SK-N-SH (cell line): Measurements from ENCODE around the gene HAND2. TPM values are rescaled to one million over a fixed set of nuclear protein-coding genes. Genes with fewer than 3 reads are reported as not detected.
A peak's percentile ranks its signal among the peaks of the same experiment; 100 is the strongest.

Experiments
- CTCF ChIA-PET: fragments of 300-600, 350-600 bp; formaldehyde crosslinking; extraction: SDS; loops from one replicate; lab custom pipeline; 2021; lab: Yijun Ruan, JAX
- POLR2A ChIA-PET: fragments of 350-600 bp; sonication (Branson Sonifier 250); formaldehyde crosslinking; extraction: SDS; loops from one replicate; lab custom pipeline; 2020; ENCODE audit warnings: antibody characterized with exemption, inconsistent platforms; lab: Yijun Ruan, JAX
- DNase-seq: peaks from one replicate; pipeline ENCODE4 v3.0.0; 2012
- H2AFZ ChIP-seq: fragments of 200-600 bp; sonication (generic); 2 replicates; pipeline ENCODE4 v1.8.1; 2016; ENCODE audit warnings: antibody characterized with exemption, mild to moderate bottlenecking, low read depth
- H3F3A ChIP-seq: fragments of 200-600 bp; sonication (generic); replicated peaks from 2 replicates; pipeline ENCODE3; 2016; ENCODE audit warnings: antibody characterized with exemption, mild to moderate bottlenecking; ENCODE audit not compliant: insufficient read depth
- H3K27ac ChIP-seq, 2 experiments: fragments of 200-500 bp in 1 of 2; fragments of 200-600 bp in 1 of 2; sonication (Bioruptor generic) in 1 of 2; sonication (generic), shearing (Covaris generic) in 1 of 2; 2 replicates each; pipeline versions ENCODE4 v1.5.1 to v1.6.1; 2014 to 2016; ENCODE audit warnings: low read depth in 2 of 2, inconsistent platforms in 1 of 2, low read length in 1 of 2, mild to moderate bottlenecking in 1 of 2, mixed read lengths in 1 of 2
- H3K27me3 ChIP-seq: fragments of 200-600 bp; sonication (generic), shearing (Covaris generic); 2 replicates; pipeline ENCODE4 v1.6.1; 2016; ENCODE audit warnings: mixed run types; ENCODE audit not compliant: insufficient read depth
- H3K36me3 ChIP-seq, 2 experiments: fragments of 200-500 bp in 1 of 2; fragments of 200-600 bp in 1 of 2; sonication (Bioruptor generic) in 1 of 2; sonication (generic) in 1 of 2; replicated peaks in 1 of 2; 2 replicates each; pipeline versions ENCODE3 to v1.5.1; 2014 to 2016; ENCODE audit warnings: low read length in 1 of 2, mild to moderate bottlenecking in 1 of 2; ENCODE audit not compliant: insufficient read depth in 2 of 2, control insufficient read depth in 1 of 2
- H3K4me1 ChIP-seq, 2 experiments: fragments of 200-500 bp in 1 of 2; fragments of 200-600 bp in 1 of 2; sonication (Bioruptor generic) in 1 of 2; sonication (generic), shearing (Covaris generic) in 1 of 2; 2 replicates each; pipeline versions ENCODE4 v1.5.1 to v1.6.1; 2014 to 2016; ENCODE audit warnings: low read depth in 1 of 2, low read length in 1 of 2, mixed run types in 1 of 2; ENCODE audit not compliant: insufficient read depth in 2 of 2, control insufficient read depth in 1 of 2
- H3K4me2 ChIP-seq: fragments of 200-600 bp; sonication (generic), shearing (Covaris generic); 2 replicates; pipeline ENCODE4 v1.6.1; 2017; ENCODE audit warnings: mixed run types
- H3K4me3 ChIP-seq, 2 experiments: fragments of 200-500 bp in 1 of 2; fragments of 200-600 bp in 1 of 2; sonication (Bioruptor generic) in 1 of 2; sonication (generic), shearing (Covaris generic) in 1 of 2; 2 replicates each; pipeline versions ENCODE4 v1.5.1 to v1.8.1; 2014 to 2016; ENCODE audit warnings: low read depth in 2 of 2, inconsistent platforms in 1 of 2, low read length in 1 of 2, mild to moderate bottlenecking in 1 of 2, mixed read lengths in 1 of 2, moderate library complexity in 1 of 2
- H3K79me2 ChIP-seq: fragments of 200-600 bp; sonication (generic); 2 replicates; pipeline ENCODE4 v1.8.1; 2017; ENCODE audit warnings: mild to moderate bottlenecking; ENCODE audit not compliant: insufficient read depth
- H3K9ac ChIP-seq: fragments of 200-600 bp; sonication (generic); 2 replicates; pipeline ENCODE4 v1.6.1; 2017; ENCODE audit warnings: mixed run types
- H3K9me2 ChIP-seq: fragments of 200-600 bp; sonication (generic); 2 replicates; pipeline ENCODE4 v1.6.1; 2017; ENCODE audit warnings: mixed run types
- H3K9me3 ChIP-seq: fragments of 200-600 bp; sonication (generic); 2 replicates; pipeline ENCODE4 v1.6.1; 2017; ENCODE audit warnings: mixed run types, mild to moderate bottlenecking, moderate library complexity
- H4K20me1 ChIP-seq: fragments of 200-600 bp; sonication (generic); 2 replicates; pipeline ENCODE4 v1.6.1; 2017; ENCODE audit warnings: mild to moderate bottlenecking, mixed run types; ENCODE audit not compliant: insufficient read depth
- CHD2 ChIP-seq: fragments of 150-350 bp; IDR thresholded peaks from 2 replicates; pipeline ENCODE4 v1.6.1; 2018; ENCODE audit warnings: low read length; ENCODE audit not compliant: partially characterized antibody
- EP300 ChIP-seq, 2 experiments: IDR thresholded peaks; 2 replicates each; pipeline versions ENCODE4 v1.4.0 to v1.6.1; 2012; ENCODE audit warnings: borderline replicate concordance in 1 of 2, low read depth in 1 of 2, low read length in 1 of 2
- EZH2phosphoT487 ChIP-seq: fragments of 200-600 bp; sonication (generic); IDR thresholded peaks from 2 replicates; pipeline ENCODE4 v1.6.1; 2017; ENCODE audit warnings: low read depth, mixed run types, mild to moderate bottlenecking, antibody characterized with exemption, moderate library complexity, borderline replicate concordance
- FOSL2 ChIP-seq: IDR thresholded peaks from 2 replicates; pipeline ENCODE4 v1.4.0; 2012; ENCODE audit warnings: low read depth, mild to moderate bottlenecking, moderate library complexity, borderline replicate concordance
- FOXJ3 ChIP-seq: sonication (generic); formaldehyde crosslinking; IDR thresholded peaks from 2 replicates; pipeline ENCODE4 v1.5.1; 2020; ENCODE audit warnings: mild to moderate bottlenecking, missing genetic modification reagents
- FOXM1 ChIP-seq: IDR thresholded peaks from 2 replicates; pipeline ENCODE4 v1.4.0; 2012; ENCODE audit warnings: low read depth, mild to moderate bottlenecking
- MXI1 ChIP-seq: IDR thresholded peaks from 2 replicates; pipeline ENCODE4 v1.6.1; 2012; ENCODE audit warnings: mild to moderate bottlenecking, low read depth, low read length, improper control_type of control experiment
- POLR2AphosphoS5 ChIP-seq: IDR thresholded peaks from 2 replicates; pipeline ENCODE4 v1.6.1; 2012; ENCODE audit warnings: low read depth, low read length
- RFX5 ChIP-seq: IDR thresholded peaks from 2 replicates; pipeline ENCODE4 v1.6.1; 2012; ENCODE audit warnings: mild to moderate bottlenecking, improper control_type of control experiment, low read length
- SIN3A ChIP-seq: IDR thresholded peaks from 2 replicates; pipeline ENCODE4 v1.6.1; 2012; ENCODE audit warnings: low read depth, mild to moderate bottlenecking, low read length, moderate library complexity, borderline replicate concordance
- SMC3 ChIP-seq: IDR thresholded peaks from 2 replicates; pipeline ENCODE4 v1.6.1; 2012; ENCODE audit warnings: low read depth, low read length, improper control_type of control experiment
- TAF1 ChIP-seq: IDR thresholded peaks from 2 replicates; pipeline ENCODE4 v1.6.1; 2012; ENCODE audit warnings: low read depth, mild to moderate bottlenecking, low read length, moderate library complexity, borderline replicate concordance
- TCF12 ChIP-seq: IDR thresholded peaks from 2 replicates; pipeline ENCODE4 v1.4.0; 2012
- YY1 ChIP-seq: IDR thresholded peaks from 2 replicates; pipeline ENCODE4 v1.4.0; 2012; ENCODE audit warnings: low read depth, mild to moderate bottlenecking
- WGBS: methylation state at CpG from one replicate; pipeline ENCODE4 v1.1.6; 2017; ENCODE audit warnings: low lambda C conversion rate; 5-methylcytosine and 5-hydroxymethylcytosine counted together
- polyA plus RNA-seq, 3 experiments: library from polyadenylated mRNA; depleted of rRNA; stranded (reverse); fragments of >200 nt; gene quantifications; 2 replicates each; pipeline ENCODE4 v1.2.3, GENCODE V29; 2012
- TF ChIP-seq, protein P1 (sequence below): IDR thresholded peaks from 2 replicates; pipeline ENCODE4 v1.4.0; 2012; ENCODE audit warnings: low read depth
- TF ChIP-seq, protein P2 (sequence below): fragments of 200-600 bp; sonication (generic); IDR thresholded peaks from 2 replicates; pipeline ENCODE4 v1.6.1; 2017; ENCODE audit warnings: antibody characterized with exemption, mild to moderate bottlenecking, moderate library complexity
- TF ChIP-seq, protein P3 (sequence below): IDR thresholded peaks from 2 replicates; pipeline ENCODE4; 2012
- TF ChIP-seq, protein P4 (sequence below): IDR thresholded peaks from 2 replicates; pipeline ENCODE4 v1.6.1; 2012; ENCODE audit warnings: mild to moderate bottlenecking, low read depth, low read length, moderate library complexity
- TF ChIP-seq, protein P5 (sequence below): fragments of 150-350 bp; IDR thresholded peaks from 2 replicates; pipeline ENCODE4 v1.6.1; 2017; ENCODE audit warnings: antibody characterized with exemption, low read length, low read depth, borderline replicate concordance

Gene HAND2
- polyA plus RNA-seq, 1 of the 3 experiments (the other 2 are of a cell fraction), result 106 TPM

DNA sequence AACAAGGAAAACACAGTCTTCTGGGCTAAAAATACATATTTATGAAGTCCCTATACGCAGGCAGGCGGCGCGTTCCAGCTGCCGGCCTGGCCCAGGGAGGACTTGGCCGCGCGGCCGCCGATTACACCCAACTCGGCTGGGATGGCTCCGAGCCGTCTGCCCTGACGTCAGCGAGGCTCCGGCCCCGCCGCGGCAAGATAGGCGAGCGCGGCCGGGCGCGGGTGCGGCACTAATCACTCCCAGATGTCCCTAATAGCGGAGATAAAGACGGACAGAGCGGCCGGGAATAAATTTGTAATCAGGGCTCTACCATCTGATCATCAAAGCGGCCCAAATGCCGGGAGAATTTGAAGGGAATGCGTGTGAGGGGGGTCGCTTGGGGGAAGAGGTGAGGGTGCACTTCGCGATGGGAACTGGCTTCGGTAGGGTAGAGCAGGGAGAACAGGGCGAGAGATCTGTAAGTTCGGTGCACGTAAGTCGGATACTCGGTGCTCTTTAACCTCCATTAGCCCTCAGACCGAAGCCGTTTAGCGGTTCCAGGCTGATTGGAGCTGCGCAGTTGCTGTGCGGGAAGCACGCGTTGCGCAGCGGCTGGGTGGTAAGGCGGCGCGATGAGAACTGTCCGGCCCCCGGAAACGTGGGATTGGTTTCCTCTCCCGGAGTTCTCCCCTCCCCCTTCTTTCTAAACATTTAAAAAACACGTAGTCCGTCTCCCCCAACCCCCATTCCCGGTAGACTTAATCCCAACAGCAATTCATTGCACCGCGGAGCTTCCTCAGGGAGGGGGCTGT is 7.7 kb downstream of the HAND2 start (continued):
- TF ChIP-seq FOXM1, result no peak
- TF ChIP-seq, protein P1, sequence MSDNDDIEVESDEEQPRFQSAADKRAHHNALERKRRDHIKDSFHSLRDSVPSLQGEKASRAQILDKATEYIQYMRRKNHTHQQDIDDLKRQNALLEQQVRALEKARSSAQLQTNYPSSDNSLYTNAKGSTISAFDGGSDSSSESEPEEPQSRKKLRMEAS, result peak; percentile 83
- peak; percentile 1; the same call in 1 of the 2 replicates for TF ChIP-seq FOXJ3 (CRISPR knock-in tag)
- no peak for TF ChIP-seq EZH2phosphoT487
- TF ChIP-seq FOSL2, result no peak; the same call in 1 of the 2 replicates
- TF ChIP-seq TCF12, result peak; percentile 96
- TF ChIP-seq, protein P2, sequence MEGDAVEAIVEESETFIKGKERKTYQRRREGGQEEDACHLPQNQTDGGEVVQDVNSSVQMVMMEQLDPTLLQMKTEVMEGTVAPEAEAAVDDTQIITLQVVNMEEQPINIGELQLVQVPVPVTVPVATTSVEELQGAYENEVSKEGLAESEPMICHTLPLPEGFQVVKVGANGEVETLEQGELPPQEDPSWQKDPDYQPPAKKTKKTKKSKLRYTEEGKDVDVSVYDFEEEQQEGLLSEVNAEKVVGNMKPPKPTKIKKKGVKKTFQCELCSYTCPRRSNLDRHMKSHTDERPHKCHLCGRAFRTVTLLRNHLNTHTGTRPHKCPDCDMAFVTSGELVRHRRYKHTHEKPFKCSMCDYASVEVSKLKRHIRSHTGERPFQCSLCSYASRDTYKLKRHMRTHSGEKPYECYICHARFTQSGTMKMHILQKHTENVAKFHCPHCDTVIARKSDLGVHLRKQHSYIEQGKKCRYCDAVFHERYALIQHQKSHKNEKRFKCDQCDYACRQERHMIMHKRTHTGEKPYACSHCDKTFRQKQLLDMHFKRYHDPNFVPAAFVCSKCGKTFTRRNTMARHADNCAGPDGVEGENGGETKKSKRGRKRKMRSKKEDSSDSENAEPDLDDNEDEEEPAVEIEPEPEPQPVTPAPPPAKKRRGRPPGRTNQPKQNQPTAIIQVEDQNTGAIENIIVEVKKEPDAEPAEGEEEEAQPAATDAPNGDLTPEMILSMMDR, result peak; percentile 22
- TF ChIP-seq TAF1, result no peak; the same call in none of the 2 replicates
- TF ChIP-seq, protein P3, sequence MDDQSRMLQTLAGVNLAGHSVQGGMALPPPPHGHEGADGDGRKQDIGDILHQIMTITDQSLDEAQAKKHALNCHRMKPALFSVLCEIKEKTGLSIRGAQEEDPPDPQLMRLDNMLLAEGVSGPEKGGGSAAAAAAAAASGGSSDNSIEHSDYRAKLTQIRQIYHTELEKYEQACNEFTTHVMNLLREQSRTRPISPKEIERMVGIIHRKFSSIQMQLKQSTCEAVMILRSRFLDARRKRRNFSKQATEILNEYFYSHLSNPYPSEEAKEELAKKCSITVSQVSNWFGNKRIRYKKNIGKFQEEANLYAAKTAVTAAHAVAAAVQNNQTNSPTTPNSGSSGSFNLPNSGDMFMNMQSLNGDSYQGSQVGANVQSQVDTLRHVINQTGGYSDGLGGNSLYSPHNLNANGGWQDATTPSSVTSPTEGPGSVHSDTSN, result peak; percentile 22
- 0 out of 2 replicates have a peak, but pooled peaks have one; percentile 10 for TF ChIP-seq RFX5

DNA sequence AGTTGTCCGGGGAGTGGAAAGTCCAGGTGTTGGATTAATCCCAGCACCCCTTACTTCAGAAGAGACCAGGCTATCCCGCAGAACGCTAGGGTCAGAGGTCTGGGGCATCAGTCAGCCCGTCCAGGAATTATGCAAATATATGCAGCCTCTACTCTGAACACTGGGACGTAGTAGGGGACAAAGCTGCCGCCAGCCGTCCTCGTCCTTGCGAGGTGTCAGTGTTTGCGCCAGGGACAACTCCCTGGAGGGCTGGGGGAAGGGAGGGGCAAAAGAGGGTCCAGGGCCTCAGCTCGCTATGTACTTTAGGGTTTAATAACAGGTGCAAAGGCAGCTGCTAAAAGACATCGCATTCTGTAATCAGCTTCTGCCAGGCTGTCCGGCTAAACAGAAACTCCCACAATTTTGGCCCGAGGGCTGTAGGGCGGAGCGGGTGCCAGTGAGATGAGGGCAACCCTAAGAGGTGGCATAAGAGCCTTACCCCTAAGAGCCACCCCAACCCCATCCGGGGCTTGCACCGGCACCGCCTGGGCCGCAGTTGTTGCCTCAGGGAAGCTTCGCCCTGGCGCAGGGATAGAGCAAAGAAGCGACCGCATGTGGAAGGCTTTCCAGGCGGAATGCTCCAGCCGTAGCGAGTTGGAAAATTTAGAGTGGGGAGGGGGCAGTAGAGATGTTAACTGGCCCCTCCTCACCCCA is 8.4 kb downstream of the HAND2 start:
- 33% methylated on average over 24 of the region's 27 CpGs for WGBS
- peak; percentile 79 for TF ChIP-seq FOXJ3 (CRISPR knock-in tag)
- no peak for TF ChIP-seq YY1
- TF ChIP-seq SMC3, result 0 out of 2 replicates have a peak, but pooled peaks have one; percentile 4
- peak; percentile 48; the same call in 1 of the 2 replicates for TF ChIP-seq MXI1
- TF ChIP-seq, protein P4, sequence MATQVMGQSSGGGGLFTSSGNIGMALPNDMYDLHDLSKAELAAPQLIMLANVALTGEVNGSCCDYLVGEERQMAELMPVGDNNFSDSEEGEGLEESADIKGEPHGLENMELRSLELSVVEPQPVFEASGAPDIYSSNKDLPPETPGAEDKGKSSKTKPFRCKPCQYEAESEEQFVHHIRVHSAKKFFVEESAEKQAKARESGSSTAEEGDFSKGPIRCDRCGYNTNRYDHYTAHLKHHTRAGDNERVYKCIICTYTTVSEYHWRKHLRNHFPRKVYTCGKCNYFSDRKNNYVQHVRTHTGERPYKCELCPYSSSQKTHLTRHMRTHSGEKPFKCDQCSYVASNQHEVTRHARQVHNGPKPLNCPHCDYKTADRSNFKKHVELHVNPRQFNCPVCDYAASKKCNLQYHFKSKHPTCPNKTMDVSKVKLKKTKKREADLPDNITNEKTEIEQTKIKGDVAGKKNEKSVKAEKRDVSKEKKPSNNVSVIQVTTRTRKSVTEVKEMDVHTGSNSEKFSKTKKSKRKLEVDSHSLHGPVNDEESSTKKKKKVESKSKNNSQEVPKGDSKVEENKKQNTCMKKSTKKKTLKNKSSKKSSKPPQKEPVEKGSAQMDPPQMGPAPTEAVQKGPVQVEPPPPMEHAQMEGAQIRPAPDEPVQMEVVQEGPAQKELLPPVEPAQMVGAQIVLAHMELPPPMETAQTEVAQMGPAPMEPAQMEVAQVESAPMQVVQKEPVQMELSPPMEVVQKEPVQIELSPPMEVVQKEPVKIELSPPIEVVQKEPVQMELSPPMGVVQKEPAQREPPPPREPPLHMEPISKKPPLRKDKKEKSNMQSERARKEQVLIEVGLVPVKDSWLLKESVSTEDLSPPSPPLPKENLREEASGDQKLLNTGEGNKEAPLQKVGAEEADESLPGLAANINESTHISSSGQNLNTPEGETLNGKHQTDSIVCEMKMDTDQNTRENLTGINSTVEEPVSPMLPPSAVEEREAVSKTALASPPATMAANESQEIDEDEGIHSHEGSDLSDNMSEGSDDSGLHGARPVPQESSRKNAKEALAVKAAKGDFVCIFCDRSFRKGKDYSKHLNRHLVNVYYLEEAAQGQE, result no peak
- peak in 1 of 2 experiments; percentile 47; a peak in 1 of 4 replicates for TF ChIP-seq EP300 (IDR thresholded peaks at IDR 0.05; ENCODE audit: borderline replicate concordance in 1 of 2, low read depth in 1 of 2, low read length in 1 of 2)
- TF ChIP-seq, protein P5, sequence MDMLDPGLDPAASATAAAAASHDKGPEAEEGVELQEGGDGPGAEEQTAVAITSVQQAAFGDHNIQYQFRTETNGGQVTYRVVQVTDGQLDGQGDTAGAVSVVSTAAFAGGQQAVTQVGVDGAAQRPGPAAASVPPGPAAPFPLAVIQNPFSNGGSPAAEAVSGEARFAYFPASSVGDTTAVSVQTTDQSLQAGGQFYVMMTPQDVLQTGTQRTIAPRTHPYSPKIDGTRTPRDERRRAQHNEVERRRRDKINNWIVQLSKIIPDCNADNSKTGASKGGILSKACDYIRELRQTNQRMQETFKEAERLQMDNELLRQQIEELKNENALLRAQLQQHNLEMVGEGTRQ, result no peak
- TF ChIP-seq POLR2AphosphoS5, result peak; percentile 7; the same call in 1 of the 2 replicates
- peak; percentile 11 for TF ChIP-seq CHD2
- no peak for TF ChIP-seq SIN3A
- no peaks in the 10 kb centered on the region for H3K27me3 ChIP-seq
- H3F3A ChIP-seq, result peaks cover 49% of the 10 kb centered on the region
- peak overlapping the region; percentile 99 for H3K27ac ChIP-seq
- peak overlapping the region; percentile 61 to 92; a peak in 3 of 4 replicates for H3K4me3 ChIP-seq
- peaks cover 23 to 30% of the 10 kb centered on the region in 2 experiments for H3K4me1 ChIP-seq
- H3K9me2 ChIP-seq, result no peaks in the 10 kb centered on the region
- no peaks in the 10 kb centered on the region for H4K20me1 ChIP-seq
- H3K79me2 ChIP-seq, result peaks cover 48% of the 10 kb centered on the region
- no peaks in the 10 kb centered on the region for H3K9me3 ChIP-seq
- H3K4me2 ChIP-seq, result peak overlapping the region; percentile 96
- H3K9ac ChIP-seq, result peak overlapping the region; percentile 95
- ChIA-PET CTCF (interaction anchor here (0.9 to 4.7 kb wide), 9 partner anchors 11 to 599 kb away, joined by 3 to 17 read pairs (median 3); no protein-coding TSS in a partner anchor), POLR2A (interaction anchor here (0.6 to 11.7 kb wide), 24 partner anchors 10 to 629 kb away, joined by 3 to 160 read pairs (median 6); partner anchors contain the start of gene HAND2)
- H2AFZ ChIP-seq, result no peak overlapping the region
- peaks cover 18 to 24% of the 10 kb centered on the region in 2 experiments for H3K36me3 ChIP-seq
- DNase-seq, result peak; percentile 64
